ENCODE results near the gene NRG2. TPM values are rescaled to one million over a fixed set of nuclear protein-coding genes. Genes with fewer than 3 reads are reported as not detected.

Gene NRG2
- total RNA-seq, 4 donors from 2014 or later = 2.5 to 21.2 (median 4.5) TPM; not detected in 1

GRCh38 chr5:139850423-139851016 lies 192.6 kb downstream of the NRG2 start:
- DNase-seq = no peak
- H3K27me3 ChIP-seq = no peaks in the 10 kb centered on the region
- H3K36me3 ChIP-seq = no peaks in the 10 kb centered on the region
- TF ChIP-seq CTCF (IDR thresholded peaks at IDR 0.05) = no peak
- TF ChIP-seq POLR2A (IDR thresholded peaks at IDR 0.05) = no peak
- no peak overlapping the region for H3K4me3 ChIP-seq
- no peaks in the 10 kb centered on the region for H3K9me3 ChIP-seq
- peaks cover 0 to 3% of the 10 kb centered on the region in 2 donors for H3K4me1 ChIP-seq
- H3K27ac ChIP-seq = no peak overlapping the region
- intact Hi-C loops (cut with DNase I; ENCODE audit: low total_unique reads) = no loop called here

- intact Hi-C loops (cut with DNase I; ENCODE audit: low total_unique reads) = no loop called here
- no peak for DNase-seq
- Histone ChIP-seq H3K27ac (no peak overlapping the region), H3K9me3 (no peaks in the 10 kb centered on the region), H3K4me1 (peaks cover 0 to 3% of the 10 kb centered on the region in 2 donors), H3K27me3 (no peaks in the 10 kb centered on the region), H3K4me3 (no peak overlapping the region), H3K36me3 (no peaks in the 10 kb centered on the region)
- no peak for TF ChIP-seq CTCF (IDR thresholded peaks at IDR 0.05)
- TF ChIP-seq POLR2A (IDR thresholded peaks at IDR 0.05) = no peak
Measured at GRCh38 chr5:139849942-139850341, 193.2 kb downstream of the NRG2 start.

- Histone ChIP-seq H3K4me3 (no peak overlapping the region), H3K9me3 (no peaks in the 10 kb centered on the region), H3K4me1 (peaks cover 0 to 3% of the 10 kb centered on the region in 2 donors), H3K27ac (no peak overlapping the region), H3K27me3 (no peaks in the 10 kb centered on the region), H3K36me3 (no peaks in the 10 kb centered on the region)
- TF ChIP-seq POLR2A (IDR thresholded peaks at IDR 0.05) (no peak), CTCF (IDR thresholded peaks at IDR 0.05) (no peak)
- DNase-seq = no peak
- intact Hi-C loops (cut with DNase I; ENCODE audit: low total_unique reads) = no loop called here
Measured at GRCh38 chr5:139849501-139849900, 193.6 kb downstream of the NRG2 start.

- H3K4me3 ChIP-seq = peak overlapping the region; percentile 14 to 67
- no peak for TF ChIP-seq POLR2A (IDR thresholded peaks at IDR 0.05)
- no peak for TF ChIP-seq CTCF (IDR thresholded peaks at IDR 0.05)
- no peaks in the 10 kb centered on the region for H3K27me3 ChIP-seq
- intact Hi-C loops (cut with DNase I; ENCODE audit: low total_unique reads) = no loop called here
- no peaks in the 10 kb centered on the region for H3K9me3 ChIP-seq
- H3K4me1 ChIP-seq = peaks cover 0 to 3% of the 10 kb centered on the region in 2 donors
- peak; percentile 21 to 40 for DNase-seq
- H3K27ac ChIP-seq = peak overlapping the region; percentile 47 to 83
- no peaks in the 10 kb centered on the region for H3K36me3 ChIP-seq
Measured at GRCh38 chr5:139848508-139849100, 194.5 kb downstream of the NRG2 start.

GRCh38 chr5:139847790-139848507 lies 195.2 kb downstream of the NRG2 start:
- Histone ChIP-seq H3K4me3 (peak overlapping the region; percentile 14 to 67), H3K36me3 (no peaks in the 10 kb centered on the region), H3K27ac (peak overlapping the region; percentile 47 to 83), H3K27me3 (no peaks in the 10 kb centered on the region), H3K4me1 (peaks cover 0 to 3% of the 10 kb centered on the region in 2 donors), H3K9me3 (no peaks in the 10 kb centered on the region)
- TF ChIP-seq POLR2A (IDR thresholded peaks at IDR 0.05) = peak in 1 of 2 donors; percentile 38
- peak in 2 of 4 experiments; percentile 6 to 17 for TF ChIP-seq CTCF (IDR thresholded peaks at IDR 0.05)
- intact Hi-C loops (cut with DNase I; ENCODE audit: low total_unique reads) = no loop called here
- peak; percentile 46 to 67 for DNase-seq

Measured in uterus (tissue), 4 donors.